MCF 10A (cell line): ENCODE measurements around the gene AP4E1. TPM values are rescaled to one million over a fixed set of nuclear protein-coding genes. Genes with fewer than 3 reads are reported as not detected.
"Not testable (repeated sequence)": the region's sequence is repeated elsewhere in the genome, so short reads cannot be mapped to it uniquely, and the experiment has no call there.

Experiments used
- BruUV-seq: library from RNA; stranded (reverse); fragments of 400-500 nt; replicated peaks from 2 replicates; lab custom pipeline; 2021; lab: Mats Ljungman, UMichigan
- CTCF ChIA-PET: fragments of 300-600 bp; sonication (Branson Sonifier 250); formaldehyde crosslinking; extraction: SDS; loops from one replicate; lab custom pipeline; 2021; ENCODE audit warnings: antibody characterized with exemption, inconsistent platforms; lab: Yijun Ruan, JAX
- POLR2A ChIA-PET: fragments of 300-600, 350-650 bp; sonication (Branson Sonifier 250); formaldehyde crosslinking; extraction: SDS; loops from one replicate; lab custom pipeline; 2020; ENCODE audit warnings: antibody characterized with exemption, inconsistent platforms; lab: Yijun Ruan, JAX
- DNase-seq: peaks from one replicate; pipeline ENCODE4 v3.0.0-alpha.2; 2018; ENCODE audit not compliant: unreplicated experiment
- H3K27ac Mint-ChIP-seq: one replicate; pipeline ENCODE4 v1.8.0; 2022; ENCODE audit warnings: mild to moderate bottlenecking, low read depth, mixed read lengths; ENCODE audit not compliant: unreplicated experiment
- H3K27me3 Mint-ChIP-seq: one replicate; pipeline ENCODE4 v1.8.0; 2022; ENCODE audit warnings: mixed read lengths; ENCODE audit not compliant: insufficient read depth, unreplicated experiment
- H3K36me3 Mint-ChIP-seq: one replicate; pipeline ENCODE4 v1.8.0; 2022; ENCODE audit warnings: mild to moderate bottlenecking, moderate library complexity, mixed read lengths; ENCODE audit not compliant: insufficient read depth, unreplicated experiment
- H3K4me1 Mint-ChIP-seq: one replicate; pipeline ENCODE4 v1.8.0; 2022; ENCODE audit warnings: mixed read lengths; ENCODE audit not compliant: insufficient read depth, unreplicated experiment
- H3K4me3 Mint-ChIP-seq: one replicate; pipeline ENCODE4 v1.8.0; 2022; ENCODE audit warnings: mild to moderate bottlenecking, moderate library complexity, mixed read lengths; ENCODE audit not compliant: unreplicated experiment
- H3K9me3 Mint-ChIP-seq: one replicate; pipeline ENCODE4 v1.8.0; 2022; ENCODE audit warnings: mixed read lengths; ENCODE audit not compliant: unreplicated experiment
- CTCF ChIP-seq: fragments of 200-600 bp; IDR thresholded peaks from one replicate; pipeline ENCODE4 v1.8.0; 2022; ENCODE audit warnings: antibody characterized with exemption, mild to moderate bottlenecking; ENCODE audit not compliant: unreplicated experiment
- intact Hi-C: fragments of 100-400 bp; cut with micrococcal nuclease; formaldehyde crosslinking; loops from 2 replicates; pipeline ENCODE4 v1.14.1; 2022
- total RNA-seq: library from RNA; stranded (reverse); gene quantifications from 2 replicates; pipeline ENCODE4 v1.2.3, GENCODE V29; 2022

AP4E1 gene
- total RNA-seq, 1 experiment from 2014 or later: 28.2 TPM

GRCh38 chr15:50905055-50905454 is 3.4 kb upstream of the AP4E1 start:
- no TSS peak for BruUV-seq
- Mint-ChIP-seq H3K4me3 (no peak overlapping the region), H3K4me1 (no peaks in the 10 kb centered on the region), H3K9me3 (no peaks in the 10 kb centered on the region), H3K36me3 (peaks cover 6% of the 10 kb centered on the region), H3K27me3 (no peaks in the 10 kb centered on the region), H3K27ac (no peak overlapping the region)
- TF ChIP-seq CTCF: no peak
- intact Hi-C loops: loop anchor here (5.0 kb wide), 1 partner anchor 758 kb away; no protein-coding TSS in a partner anchor
- no peak for DNase-seq
- POLR2A ChIA-PET: interaction anchor here (0.7 to 1.9 kb wide), 4 partner anchors 16 to 1279 kb away, joined by 3 to 4 read pairs (median 3); no protein-coding TSS in a partner anchor
- CTCF ChIA-PET: interaction anchor here (0.5 to 1.2 kb wide), 3 partner anchors 19 to 755 kb away, joined by 3 to 6 read pairs (median 5); no protein-coding TSS in a partner anchor

GRCh38 chr15:50906954-50907600 is 1.4 kb upstream of the AP4E1 start:
- Mint-ChIP-seq H3K4me1 (no peaks in the 10 kb centered on the region), H3K4me3 (peak overlapping the region; percentile 81), H3K36me3 (peaks cover 22% of the 10 kb centered on the region), H3K9me3 (no peaks in the 10 kb centered on the region), H3K27ac (peak overlapping the region; percentile 81), H3K27me3 (no peaks in the 10 kb centered on the region)
- BruUV-seq: no TSS peak
- intact Hi-C loops: loop anchor here (5.0 kb wide), 1 partner anchor 760 kb away; no protein-coding TSS in a partner anchor
- DNase-seq: peak; percentile 39
- ChIA-PET POLR2A (interaction anchor here (0.5 to 2.3 kb wide), 16 partner anchors 10 to 293 kb away, joined by 3 to 41 read pairs (median 4); partner anchors contain the start of gene TRPM7), CTCF (interaction anchor here (0.5 to 1.7 kb wide), 9 partner anchors 8 to 1172 kb away, joined by 3 to 6 read pairs (median 3); no protein-coding TSS in a partner anchor)
- TF ChIP-seq CTCF: no peak

- no peaks in the 10 kb centered on the region for H3K27me3 Mint-ChIP-seq
- intact Hi-C loops: loop anchor here (1.0 to 5.0 kb wide), 4 partner anchors 30 to 760 kb away; no protein-coding TSS in a partner anchor
- peak overlapping the region; percentile 81 for H3K27ac Mint-ChIP-seq
- TF ChIP-seq CTCF: no peak
- no peaks in the 10 kb centered on the region for H3K9me3 Mint-ChIP-seq
- H3K4me1 Mint-ChIP-seq: no peaks in the 10 kb centered on the region
- peak; percentile 50 for DNase-seq
- ChIA-PET POLR2A (interaction anchor here (0.6 to 2.3 kb wide), 13 partner anchors 10 to 286 kb away, joined by 3 to 41 read pairs (median 4); partner anchors contain the start of gene TRPM7), CTCF (interaction anchor here (0.5 to 0.8 kb wide), 6 partner anchors 9 to 1171 kb away, joined by 3 to 6 read pairs (median 3); no protein-coding TSS in a partner anchor)
- peaks cover 28% of the 10 kb centered on the region for H3K36me3 Mint-ChIP-seq
- peak overlapping the region; percentile 81 for H3K4me3 Mint-ChIP-seq
- BruUV-seq: TSS peak; percentile 60
Observed at GRCh38 chr15:50907601-50908208, 778 bp upstream of the AP4E1 start.

- BruUV-seq: TSS peak; percentile 27
- no peak for DNase-seq
- CTCF ChIA-PET: interaction anchor here (0.5 to 1.6 kb wide), 12 partner anchors 21 to 557 kb away, joined by 3 to 6 read pairs (median 3); no protein-coding TSS in a partner anchor
- POLR2A ChIA-PET: interaction anchor here (0.5 to 2.8 kb wide), 30 partner anchors 11 to 761 kb away, joined by 3 to 97 read pairs (median 4); partner anchors contain the start of genes TRPM7 and USP8
- Mint-ChIP-seq H3K9me3 (no peaks in the 10 kb centered on the region), H3K4me3 (peak overlapping the region; percentile 81), H3K4me1 (no peaks in the 10 kb centered on the region), H3K27me3 (no peaks in the 10 kb centered on the region), H3K36me3 (peaks cover 37% of the 10 kb centered on the region), H3K27ac (peak overlapping the region; percentile 81)
- no peak for TF ChIP-seq CTCF
- intact Hi-C loops: loop anchor here (1.0 to 5.0 kb wide), 3 partner anchors 283 to 762 kb away; no protein-coding TSS in a partner anchor
Observed at GRCh38 chr15:50909010-50909317, 481 bp downstream of the AP4E1 start.

GRCh38 chr15:50910426-50910795 is 1.9 kb downstream of the AP4E1 start:
- H3K9me3 Mint-ChIP-seq, BruUV-seq, H3K27me3 Mint-ChIP-seq, H3K4me1 Mint-ChIP-seq: not testable (repeated sequence)
- peak overlapping the region; percentile 81 for H3K4me3 Mint-ChIP-seq
- POLR2A ChIA-PET: interaction anchor here (0.9 to 2.8 kb wide), 14 partner anchors 9 to 557 kb away, joined by 3 to 97 read pairs (median 5); partner anchors contain the start of genes TRPM7 and USP8
- CTCF ChIA-PET: interaction anchor here (0.6 to 1.6 kb wide), 7 partner anchors 13 to 471 kb away, joined by 3 to 5 read pairs (median 3); no protein-coding TSS in a partner anchor
- intact Hi-C loops: loop anchor here (10.0 kb wide), 1 partner anchor 474 kb away; no protein-coding TSS in a partner anchor
- peak overlapping the region; percentile 85 for H3K27ac Mint-ChIP-seq
- DNase-seq: peak; percentile 78
- H3K36me3 Mint-ChIP-seq: peaks cover 37% of the 10 kb centered on the region
